ENCODE results near the gene CARMIL1.
"Not testable (repeated sequence)": the region's sequence is repeated elsewhere in the genome, so short reads cannot be mapped to it uniquely, and the experiment has no call there.

CARMIL1 gene

GRCh38 chr6:25377664-25378063 lies 98.5 kb downstream of the CARMIL1 start:
- DNase-seq (ENCODE audit: insufficient read length, low spot score) (no peak), FAIRE-seq (no peak)
- TF ChIP-seq CTCF (IDR thresholded peaks at IDR 0.05; ENCODE audit: insufficient read depth, missing control alignments) = no peak

DNA sequence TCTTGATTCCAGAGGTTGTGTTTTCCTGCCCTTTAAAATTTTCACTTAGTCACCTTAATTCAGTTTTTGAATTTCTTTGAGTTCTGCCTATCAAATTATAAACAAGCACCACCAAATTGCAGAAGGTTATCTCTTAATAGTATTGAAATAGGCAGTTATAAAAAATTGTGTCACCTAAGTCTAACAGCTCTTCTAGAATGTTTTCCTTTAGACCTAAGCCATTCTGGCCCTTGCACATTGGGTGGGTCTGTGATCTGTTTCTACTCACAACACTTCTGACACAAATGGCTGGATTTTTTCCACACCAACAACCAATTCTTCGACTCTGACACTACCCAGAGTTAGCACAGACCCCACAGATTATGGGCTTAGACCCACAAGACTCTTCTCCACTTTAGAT lies 101.9 kb downstream of the CARMIL1 start:
- no peak for TF ChIP-seq CTCF (IDR thresholded peaks at IDR 0.05; ENCODE audit: insufficient read depth, missing control alignments)
- no peak for FAIRE-seq
- DNase-seq (ENCODE audit: insufficient read length, low spot score) = no peak

GRCh38 chr6:25382476-25382875 lies 103.3 kb downstream of the CARMIL1 start:
- DNase-seq (ENCODE audit: insufficient read length, low spot score); FAIRE-seq: not testable (repeated sequence)

DNA sequence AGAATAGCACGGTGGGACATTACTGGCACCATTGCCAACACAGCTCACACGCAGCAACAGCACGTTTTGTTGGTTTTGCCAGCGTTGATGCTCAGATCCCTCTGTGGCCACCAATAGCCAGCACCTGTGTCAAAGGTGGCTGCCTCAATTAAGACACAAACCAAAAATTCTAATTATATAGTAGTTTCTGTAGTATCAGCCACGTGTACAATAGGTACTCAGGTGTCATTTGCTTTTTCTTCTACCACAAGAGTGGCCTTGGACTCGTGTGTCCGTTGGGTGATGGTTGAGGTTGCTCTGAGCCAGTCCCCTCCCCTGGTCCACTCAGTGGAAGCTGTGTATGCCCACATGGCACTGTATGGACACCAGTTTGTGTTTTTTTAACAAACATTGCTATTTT lies 105.1 kb downstream of the CARMIL1 start:
- TF ChIP-seq CTCF (IDR thresholded peaks at IDR 0.05; ENCODE audit: insufficient read depth, missing control alignments) = no peak
- DNase-seq (ENCODE audit: insufficient read length, low spot score) (no peak), FAIRE-seq (no peak)

GRCh38 chr6:25384967-25385366 lies 105.8 kb downstream of the CARMIL1 start:
- no peak for FAIRE-seq
- no peak for TF ChIP-seq CTCF (IDR thresholded peaks at IDR 0.05; ENCODE audit: insufficient read depth, missing control alignments)
- no peak for DNase-seq (ENCODE audit: insufficient read length, low spot score)

GRCh38 chr6:25387483-25387882 lies 108.3 kb downstream of the CARMIL1 start:
- TF ChIP-seq CTCF (IDR thresholded peaks at IDR 0.05; ENCODE audit: insufficient read depth, missing control alignments) = no peak
- no peak for FAIRE-seq
- no peak for DNase-seq (ENCODE audit: insufficient read length, low spot score)

GRCh38 chr6:25387911-25388310 lies 108.7 kb downstream of the CARMIL1 start:
- TF ChIP-seq CTCF (IDR thresholded peaks at IDR 0.05; ENCODE audit: insufficient read depth, missing control alignments) = no peak
- no peak for FAIRE-seq
- DNase-seq (ENCODE audit: insufficient read length, low spot score) = no peak

DNA sequence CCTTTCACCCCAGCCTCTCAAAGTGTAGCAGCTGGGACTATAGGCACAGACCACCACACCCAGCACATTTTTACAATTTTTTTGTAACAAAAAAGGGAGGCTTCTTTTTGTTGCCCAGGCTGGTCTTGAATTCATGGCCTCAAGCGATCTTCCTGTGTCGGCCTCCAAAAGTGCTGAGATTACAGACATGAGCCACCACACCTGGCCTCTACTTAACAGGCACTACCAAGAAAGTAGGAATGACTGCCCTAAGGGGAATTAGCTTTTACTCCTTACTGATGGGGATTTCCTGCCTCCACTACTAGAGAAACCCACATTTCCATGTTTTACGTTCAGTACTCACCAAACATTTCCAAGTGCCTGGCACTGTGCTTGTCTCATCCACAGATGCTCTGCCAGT lies 109.6 kb downstream of the CARMIL1 start:
- no peak for DNase-seq (ENCODE audit: insufficient read length, low spot score)
- no peak for FAIRE-seq
- no peak for TF ChIP-seq CTCF (IDR thresholded peaks at IDR 0.05; ENCODE audit: insufficient read depth, missing control alignments)
